ENCODE data around the gene SMIM38. TPM values are rescaled to one million over a fixed set of nuclear protein-coding genes. Genes with fewer than 3 reads are reported as not detected.

SMIM38 gene
- polyA plus RNA-seq, 1 of the 3 experiments (the other 2 are of a cell fraction), result 0.13 TPM

DNA sequence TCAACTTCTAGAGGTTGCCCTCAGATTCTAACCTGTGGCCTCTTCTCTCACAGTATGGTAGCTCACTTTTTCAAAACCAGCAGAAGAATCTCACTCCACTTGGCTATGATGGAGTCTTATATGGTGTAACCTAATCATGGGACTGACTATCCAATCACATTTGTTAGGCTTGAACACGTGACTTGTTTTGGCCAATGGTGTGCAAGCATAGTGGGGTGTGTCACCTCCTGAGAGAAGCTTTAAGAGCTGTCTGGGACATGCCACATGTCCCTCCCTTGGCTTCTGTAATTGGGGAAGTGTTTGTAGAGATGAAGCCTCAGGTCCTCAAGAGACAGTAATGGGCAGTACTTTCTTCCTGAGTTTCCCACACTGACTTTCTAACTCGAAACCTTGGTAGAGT, 12.8 kb upstream of the SMIM38 start:
- POLR2A ChIA-PET, result no interaction called here
- H4K20me1 ChIP-seq (ENCODE audit: insufficient read depth), result no peaks in the 10 kb centered on the region

More for the DNA sequence above, 12.8 kb upstream of the SMIM38 start:
- CTCF ChIA-PET, result interaction anchor here (0.6 to 1.2 kb wide), 3 partner anchors 11 to 489 kb away, joined by 3 to 6 read pairs (median 3); no protein-coding TSS in a partner anchor
- Histone ChIP-seq H3K79me2 (ENCODE audit: insufficient read depth) (no peaks in the 10 kb centered on the region), H3K4me2 (no peak overlapping the region), H3K4me3 (ENCODE audit: low read depth in 2 of 2, low read length in 1 of 2) (no peak overlapping the region), H3K9me2 (no peaks in the 10 kb centered on the region), H3K4me1 (ENCODE audit: control insufficient read depth in 1 of 2, insufficient read depth in 2 of 2, low read depth in 1 of 2, low read length in 1 of 2) (no peaks in the 10 kb centered on the region), H3F3A (replicated peaks; ENCODE audit: insufficient read depth) (no peaks in the 10 kb centered on the region), H3K9ac (no peak overlapping the region), H2AFZ (ENCODE audit: low read depth) (no peak overlapping the region), H3K27ac (ENCODE audit: low read depth in 2 of 2, low read length in 1 of 2) (no peak overlapping the region), H3K27me3 (ENCODE audit: insufficient read depth) (no peaks in the 10 kb centered on the region), H3K36me3 (replicated peaks in 1 of 2; ENCODE audit: control insufficient read depth in 1 of 2, insufficient read depth in 2 of 2, low read length in 1 of 2) (no peaks in the 10 kb centered on the region), H3K9me3 (peaks cover 4% of the 10 kb centered on the region; the same call in 1 of the 2 replicates)
- DNase-seq, result no peak
- TF ChIP-seq POLR2AphosphoS5 (IDR thresholded peaks at IDR 0.05; ENCODE audit: low read depth, low read length) (no peak), GATA2 (CRISPR knock-in tag; IDR thresholded peaks at IDR 0.05) (no peak), ELF1 (IDR thresholded peaks at IDR 0.05) (no peak), TAF1 (IDR thresholded peaks at IDR 0.05; ENCODE audit: borderline replicate concordance, low read depth, low read length) (no peak), MEF2A (IDR thresholded peaks at IDR 0.05; ENCODE audit: borderline replicate concordance, low read depth) (no peak), CHD2 (IDR thresholded peaks at IDR 0.05; ENCODE audit: low read length, partially characterized antibody) (no peak), RXRA (IDR thresholded peaks at IDR 0.05; ENCODE audit: borderline replicate concordance, low read depth) (no peak), NFIC (IDR thresholded peaks at IDR 0.05; ENCODE audit: borderline replicate concordance) (no peak), RCOR1 (IDR thresholded peaks at IDR 0.05; ENCODE audit: low read length) (no peak), NRF1 (IDR thresholded peaks at IDR 0.05; ENCODE audit: low read depth, low read length) (no peak), MXI1 (IDR thresholded peaks at IDR 0.05; ENCODE audit: low read depth, low read length) (no peak)
- TF ChIP-seq, protein P1, sequence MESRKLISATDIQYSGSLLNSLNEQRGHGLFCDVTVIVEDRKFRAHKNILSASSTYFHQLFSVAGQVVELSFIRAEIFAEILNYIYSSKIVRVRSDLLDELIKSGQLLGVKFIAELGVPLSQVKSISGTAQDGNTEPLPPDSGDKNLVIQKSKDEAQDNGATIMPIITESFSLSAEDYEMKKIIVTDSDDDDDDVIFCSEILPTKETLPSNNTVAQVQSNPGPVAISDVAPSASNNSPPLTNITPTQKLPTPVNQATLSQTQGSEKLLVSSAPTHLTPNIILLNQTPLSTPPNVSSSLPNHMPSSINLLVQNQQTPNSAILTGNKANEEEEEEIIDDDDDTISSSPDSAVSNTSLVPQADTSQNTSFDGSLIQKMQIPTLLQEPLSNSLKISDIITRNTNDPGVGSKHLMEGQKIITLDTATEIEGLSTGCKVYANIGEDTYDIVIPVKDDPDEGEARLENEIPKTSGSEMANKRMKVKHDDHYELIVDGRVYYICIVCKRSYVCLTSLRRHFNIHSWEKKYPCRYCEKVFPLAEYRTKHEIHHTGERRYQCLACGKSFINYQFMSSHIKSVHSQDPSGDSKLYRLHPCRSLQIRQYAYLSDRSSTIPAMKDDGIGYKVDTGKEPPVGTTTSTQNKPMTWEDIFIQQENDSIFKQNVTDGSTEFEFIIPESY (IDR thresholded peaks at IDR 0.05; ENCODE audit: borderline replicate concordance, low read depth), result no peak
- TF ChIP-seq, protein P2, sequence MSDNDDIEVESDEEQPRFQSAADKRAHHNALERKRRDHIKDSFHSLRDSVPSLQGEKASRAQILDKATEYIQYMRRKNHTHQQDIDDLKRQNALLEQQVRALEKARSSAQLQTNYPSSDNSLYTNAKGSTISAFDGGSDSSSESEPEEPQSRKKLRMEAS (IDR thresholded peaks at IDR 0.05; ENCODE audit: low read depth), result no peak
- TF ChIP-seq, protein P3, sequence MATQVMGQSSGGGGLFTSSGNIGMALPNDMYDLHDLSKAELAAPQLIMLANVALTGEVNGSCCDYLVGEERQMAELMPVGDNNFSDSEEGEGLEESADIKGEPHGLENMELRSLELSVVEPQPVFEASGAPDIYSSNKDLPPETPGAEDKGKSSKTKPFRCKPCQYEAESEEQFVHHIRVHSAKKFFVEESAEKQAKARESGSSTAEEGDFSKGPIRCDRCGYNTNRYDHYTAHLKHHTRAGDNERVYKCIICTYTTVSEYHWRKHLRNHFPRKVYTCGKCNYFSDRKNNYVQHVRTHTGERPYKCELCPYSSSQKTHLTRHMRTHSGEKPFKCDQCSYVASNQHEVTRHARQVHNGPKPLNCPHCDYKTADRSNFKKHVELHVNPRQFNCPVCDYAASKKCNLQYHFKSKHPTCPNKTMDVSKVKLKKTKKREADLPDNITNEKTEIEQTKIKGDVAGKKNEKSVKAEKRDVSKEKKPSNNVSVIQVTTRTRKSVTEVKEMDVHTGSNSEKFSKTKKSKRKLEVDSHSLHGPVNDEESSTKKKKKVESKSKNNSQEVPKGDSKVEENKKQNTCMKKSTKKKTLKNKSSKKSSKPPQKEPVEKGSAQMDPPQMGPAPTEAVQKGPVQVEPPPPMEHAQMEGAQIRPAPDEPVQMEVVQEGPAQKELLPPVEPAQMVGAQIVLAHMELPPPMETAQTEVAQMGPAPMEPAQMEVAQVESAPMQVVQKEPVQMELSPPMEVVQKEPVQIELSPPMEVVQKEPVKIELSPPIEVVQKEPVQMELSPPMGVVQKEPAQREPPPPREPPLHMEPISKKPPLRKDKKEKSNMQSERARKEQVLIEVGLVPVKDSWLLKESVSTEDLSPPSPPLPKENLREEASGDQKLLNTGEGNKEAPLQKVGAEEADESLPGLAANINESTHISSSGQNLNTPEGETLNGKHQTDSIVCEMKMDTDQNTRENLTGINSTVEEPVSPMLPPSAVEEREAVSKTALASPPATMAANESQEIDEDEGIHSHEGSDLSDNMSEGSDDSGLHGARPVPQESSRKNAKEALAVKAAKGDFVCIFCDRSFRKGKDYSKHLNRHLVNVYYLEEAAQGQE (IDR thresholded peaks at IDR 0.05; ENCODE audit: low read depth, low read length), result no peak
- TF ChIP-seq, protein P4, sequence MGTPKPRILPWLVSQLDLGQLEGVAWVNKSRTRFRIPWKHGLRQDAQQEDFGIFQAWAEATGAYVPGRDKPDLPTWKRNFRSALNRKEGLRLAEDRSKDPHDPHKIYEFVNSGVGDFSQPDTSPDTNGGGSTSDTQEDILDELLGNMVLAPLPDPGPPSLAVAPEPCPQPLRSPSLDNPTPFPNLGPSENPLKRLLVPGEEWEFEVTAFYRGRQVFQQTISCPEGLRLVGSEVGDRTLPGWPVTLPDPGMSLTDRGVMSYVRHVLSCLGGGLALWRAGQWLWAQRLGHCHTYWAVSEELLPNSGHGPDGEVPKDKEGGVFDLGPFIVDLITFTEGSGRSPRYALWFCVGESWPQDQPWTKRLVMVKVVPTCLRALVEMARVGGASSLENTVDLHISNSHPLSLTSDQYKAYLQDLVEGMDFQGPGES (IDR thresholded peaks at IDR 0.05; ENCODE audit: low read depth, low read length), result no peak
- TF ChIP-seq, protein P5, sequence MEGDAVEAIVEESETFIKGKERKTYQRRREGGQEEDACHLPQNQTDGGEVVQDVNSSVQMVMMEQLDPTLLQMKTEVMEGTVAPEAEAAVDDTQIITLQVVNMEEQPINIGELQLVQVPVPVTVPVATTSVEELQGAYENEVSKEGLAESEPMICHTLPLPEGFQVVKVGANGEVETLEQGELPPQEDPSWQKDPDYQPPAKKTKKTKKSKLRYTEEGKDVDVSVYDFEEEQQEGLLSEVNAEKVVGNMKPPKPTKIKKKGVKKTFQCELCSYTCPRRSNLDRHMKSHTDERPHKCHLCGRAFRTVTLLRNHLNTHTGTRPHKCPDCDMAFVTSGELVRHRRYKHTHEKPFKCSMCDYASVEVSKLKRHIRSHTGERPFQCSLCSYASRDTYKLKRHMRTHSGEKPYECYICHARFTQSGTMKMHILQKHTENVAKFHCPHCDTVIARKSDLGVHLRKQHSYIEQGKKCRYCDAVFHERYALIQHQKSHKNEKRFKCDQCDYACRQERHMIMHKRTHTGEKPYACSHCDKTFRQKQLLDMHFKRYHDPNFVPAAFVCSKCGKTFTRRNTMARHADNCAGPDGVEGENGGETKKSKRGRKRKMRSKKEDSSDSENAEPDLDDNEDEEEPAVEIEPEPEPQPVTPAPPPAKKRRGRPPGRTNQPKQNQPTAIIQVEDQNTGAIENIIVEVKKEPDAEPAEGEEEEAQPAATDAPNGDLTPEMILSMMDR (IDR thresholded peaks at IDR 0.05), result no peak
- TF ChIP-seq, protein P6, sequence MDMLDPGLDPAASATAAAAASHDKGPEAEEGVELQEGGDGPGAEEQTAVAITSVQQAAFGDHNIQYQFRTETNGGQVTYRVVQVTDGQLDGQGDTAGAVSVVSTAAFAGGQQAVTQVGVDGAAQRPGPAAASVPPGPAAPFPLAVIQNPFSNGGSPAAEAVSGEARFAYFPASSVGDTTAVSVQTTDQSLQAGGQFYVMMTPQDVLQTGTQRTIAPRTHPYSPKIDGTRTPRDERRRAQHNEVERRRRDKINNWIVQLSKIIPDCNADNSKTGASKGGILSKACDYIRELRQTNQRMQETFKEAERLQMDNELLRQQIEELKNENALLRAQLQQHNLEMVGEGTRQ (IDR thresholded peaks at IDR 0.05; ENCODE audit: borderline replicate concordance, low read depth, low read length), result no peak
- WGBS (ENCODE audit: low lambda C conversion rate), result 91% methylated on average over 2 of the region's 2 CpGs

Measured in SK-N-SH (cell line).